DND-41 (cell line): ENCODE measurements around the gene TBC1D4.

Experiments used
- EZH2 ChIP-seq: IDR thresholded peaks from 3 replicates; pipeline ENCODE4 v1.6.1; 2012; ENCODE audit warnings: borderline replicate concordance, low read depth, mild to moderate bottlenecking, moderate library complexity, low read length, inconsistent platforms; ENCODE audit not compliant: severe bottlenecking
- TF ChIP-seq, protein P1 (sequence below): IDR thresholded peaks from 2 replicates; pipeline ENCODE4 v1.5.1; 2012; ENCODE audit warnings: borderline replicate concordance, low read length, moderate library complexity, mild to moderate bottlenecking; ENCODE audit not compliant: poor library complexity, severe bottlenecking; ENCODE audit errors: extremely low read depth

- TF ChIP-seq, protein P1, sequence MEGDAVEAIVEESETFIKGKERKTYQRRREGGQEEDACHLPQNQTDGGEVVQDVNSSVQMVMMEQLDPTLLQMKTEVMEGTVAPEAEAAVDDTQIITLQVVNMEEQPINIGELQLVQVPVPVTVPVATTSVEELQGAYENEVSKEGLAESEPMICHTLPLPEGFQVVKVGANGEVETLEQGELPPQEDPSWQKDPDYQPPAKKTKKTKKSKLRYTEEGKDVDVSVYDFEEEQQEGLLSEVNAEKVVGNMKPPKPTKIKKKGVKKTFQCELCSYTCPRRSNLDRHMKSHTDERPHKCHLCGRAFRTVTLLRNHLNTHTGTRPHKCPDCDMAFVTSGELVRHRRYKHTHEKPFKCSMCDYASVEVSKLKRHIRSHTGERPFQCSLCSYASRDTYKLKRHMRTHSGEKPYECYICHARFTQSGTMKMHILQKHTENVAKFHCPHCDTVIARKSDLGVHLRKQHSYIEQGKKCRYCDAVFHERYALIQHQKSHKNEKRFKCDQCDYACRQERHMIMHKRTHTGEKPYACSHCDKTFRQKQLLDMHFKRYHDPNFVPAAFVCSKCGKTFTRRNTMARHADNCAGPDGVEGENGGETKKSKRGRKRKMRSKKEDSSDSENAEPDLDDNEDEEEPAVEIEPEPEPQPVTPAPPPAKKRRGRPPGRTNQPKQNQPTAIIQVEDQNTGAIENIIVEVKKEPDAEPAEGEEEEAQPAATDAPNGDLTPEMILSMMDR, result no peak
- TF ChIP-seq EZH2, result no peak
These were observed 20.7 kb downstream of the TBC1D4 start for GRCh38 chr13:75461314-75461713.
